HG03196 (cell line): ENCODE results near the gene TPSG1.

Experiments
- ATAC-seq: cut with Tn5 transposase; IDR thresholded peaks from one replicate; pipeline ENCODE4 v1.9.1; 2021; ENCODE audit not compliant: unreplicated experiment

TPSG1 gene

DNA sequence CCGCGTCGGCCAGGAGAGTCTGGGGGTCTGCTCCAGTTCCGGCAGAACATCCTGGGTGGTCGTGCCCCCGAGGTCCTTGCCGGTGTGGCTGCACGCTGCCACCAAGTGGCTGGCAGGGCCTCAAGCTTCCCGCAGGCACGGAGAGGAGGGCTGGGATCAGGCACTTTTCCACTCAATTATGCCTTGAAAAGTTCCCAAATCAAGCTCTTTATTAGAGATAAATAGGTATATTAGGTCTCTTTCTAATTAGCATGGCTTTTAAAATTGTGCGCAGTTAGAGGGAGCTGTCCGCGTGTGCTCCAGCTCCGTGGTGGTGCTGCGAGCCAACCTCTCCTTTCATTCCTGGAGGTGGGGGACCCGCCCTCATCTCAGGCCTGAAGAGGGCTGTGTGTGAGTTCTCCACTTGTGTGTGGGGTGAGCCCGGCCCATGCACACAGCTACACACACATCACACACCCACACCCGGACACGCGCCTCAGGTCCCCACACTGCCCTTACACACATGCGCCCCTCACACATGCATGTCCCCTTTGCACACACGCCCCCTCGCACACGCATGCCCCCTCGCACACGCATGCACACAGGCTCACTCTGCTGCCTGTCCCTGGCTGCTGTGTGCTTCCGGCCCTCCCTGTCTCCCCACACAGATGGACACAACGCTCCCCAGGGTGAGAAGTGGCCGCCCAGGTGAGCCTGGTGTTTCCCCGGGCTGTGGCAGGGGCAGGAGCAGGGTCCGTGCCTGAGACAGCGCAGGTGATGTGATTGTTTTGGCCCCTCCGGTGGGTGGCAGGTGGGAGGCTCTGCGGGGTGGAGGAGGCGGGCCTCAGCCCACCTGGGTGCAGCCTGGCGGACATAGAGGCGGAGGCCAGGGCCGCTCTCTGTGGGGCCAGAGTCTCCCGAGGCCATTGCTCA lies 43.4 kb downstream of the TPSG1 start:
- no peak for ATAC-seq

- no peak for ATAC-seq
Observed at GRCh38 chr16:1180549-1181403, 44.3 kb downstream of the TPSG1 start.

GRCh38 chr16:1178295-1178910 lies 46.7 kb downstream of the TPSG1 start:
- no peak for ATAC-seq

- ATAC-seq = no peak
Observed at GRCh38 chr16:1177750-1178149, 47.3 kb downstream of the TPSG1 start.

GRCh38 chr16:1177053-1177452 lies 48.0 kb downstream of the TPSG1 start:
- ATAC-seq = no peak

DNA sequence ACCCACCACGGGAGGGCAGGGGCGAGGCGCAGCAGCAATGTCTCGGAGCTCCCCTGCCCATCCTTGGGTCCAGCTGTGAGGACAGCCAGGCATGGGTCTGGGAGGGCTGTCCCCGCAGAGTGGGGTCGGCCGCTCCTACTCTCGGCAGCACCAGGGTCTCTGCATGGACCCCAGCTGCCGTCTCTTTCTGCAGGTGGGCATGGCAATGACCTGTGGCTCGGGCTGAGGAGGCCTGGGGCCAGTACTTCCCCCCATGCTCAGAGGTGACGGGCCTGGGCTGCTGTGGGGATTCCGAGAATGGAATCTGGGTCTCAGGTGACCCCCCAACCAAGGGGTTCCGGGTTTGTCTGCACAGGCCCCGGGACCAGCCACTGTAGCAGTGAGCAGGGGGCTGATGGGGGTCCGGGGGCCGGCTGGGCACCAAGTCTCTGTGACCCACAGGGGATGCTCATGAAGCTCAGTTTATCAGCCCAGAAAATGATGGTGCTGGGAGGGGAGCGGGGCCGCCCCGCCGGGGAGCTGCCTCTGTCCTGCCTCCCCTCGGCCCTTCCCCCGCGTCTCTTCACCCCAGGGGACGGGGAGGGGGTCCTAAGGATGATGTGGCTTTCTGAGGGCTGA lies 48.7 kb downstream of the TPSG1 start:
- ATAC-seq = no peak

DNA sequence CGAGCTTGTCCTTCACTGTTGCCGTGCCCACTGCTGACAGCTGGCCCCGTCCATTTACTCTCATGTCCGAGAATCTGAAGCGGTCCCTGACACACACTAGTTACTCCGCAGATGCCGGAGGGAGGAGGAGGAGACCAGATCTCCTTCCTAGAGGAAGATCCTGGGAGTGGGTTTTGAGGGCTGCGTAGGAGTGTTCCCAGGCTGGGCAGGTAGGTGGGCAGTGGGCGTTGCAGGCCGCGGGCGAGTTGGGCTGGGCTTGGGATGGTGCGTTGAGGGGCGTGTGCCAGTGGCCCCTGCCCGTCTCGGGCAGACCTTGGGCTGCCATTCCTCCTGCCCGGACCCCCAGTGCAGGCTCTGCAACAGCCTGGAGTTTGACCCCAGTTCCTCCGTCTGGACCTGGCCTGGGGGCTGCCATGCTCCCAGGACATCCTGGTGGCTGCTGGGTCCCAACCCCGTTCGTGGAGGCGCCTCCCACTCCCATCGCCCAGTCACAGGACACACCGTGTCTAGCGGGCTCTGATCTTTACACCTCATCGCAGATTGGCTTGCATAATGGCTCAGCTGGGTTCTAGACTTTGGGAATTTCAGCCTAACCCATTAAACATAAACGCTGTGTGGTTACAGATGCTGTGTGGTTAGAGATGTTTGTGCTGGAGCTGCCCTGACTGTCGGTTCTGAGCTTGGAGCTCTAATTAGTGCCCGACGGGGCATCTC lies 49.3 kb downstream of the TPSG1 start:
- ATAC-seq = no peak

GRCh38 chr16:1174477-1175357 lies 50.4 kb downstream of the TPSG1 start:
- ATAC-seq = no peak

DNA sequence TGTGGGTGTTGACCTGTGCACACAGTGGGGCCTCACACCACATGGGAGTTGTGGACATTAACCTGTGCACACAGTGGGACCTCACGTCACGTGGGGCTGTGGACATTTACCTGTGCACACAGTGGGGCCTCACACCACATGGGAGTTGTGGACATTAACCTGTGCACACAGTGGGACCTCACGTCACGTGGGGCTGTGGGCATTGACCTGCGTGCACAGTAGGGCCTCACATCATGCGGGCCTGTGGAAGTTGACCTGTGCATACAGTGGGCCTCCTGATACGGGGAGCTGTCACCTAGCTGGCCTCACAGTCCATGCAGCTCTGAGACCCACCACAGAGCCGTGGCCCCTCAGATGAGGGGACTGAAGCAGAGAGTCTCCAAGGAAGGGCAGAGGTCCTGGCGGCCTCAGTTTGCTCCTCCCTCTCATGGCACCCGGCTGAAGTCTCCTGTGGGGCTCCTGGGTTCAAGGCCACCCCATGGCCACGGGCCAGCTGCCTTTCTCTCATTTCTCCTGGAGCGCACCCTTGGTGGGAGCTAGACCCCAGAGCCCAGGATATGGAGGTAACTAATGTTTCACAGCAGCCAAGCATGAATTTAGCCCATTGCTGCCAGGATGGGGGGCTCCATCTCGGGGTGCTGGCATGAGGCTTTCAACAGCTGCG lies 51.1 kb downstream of the TPSG1 start:
- no peak for ATAC-seq

DNA sequence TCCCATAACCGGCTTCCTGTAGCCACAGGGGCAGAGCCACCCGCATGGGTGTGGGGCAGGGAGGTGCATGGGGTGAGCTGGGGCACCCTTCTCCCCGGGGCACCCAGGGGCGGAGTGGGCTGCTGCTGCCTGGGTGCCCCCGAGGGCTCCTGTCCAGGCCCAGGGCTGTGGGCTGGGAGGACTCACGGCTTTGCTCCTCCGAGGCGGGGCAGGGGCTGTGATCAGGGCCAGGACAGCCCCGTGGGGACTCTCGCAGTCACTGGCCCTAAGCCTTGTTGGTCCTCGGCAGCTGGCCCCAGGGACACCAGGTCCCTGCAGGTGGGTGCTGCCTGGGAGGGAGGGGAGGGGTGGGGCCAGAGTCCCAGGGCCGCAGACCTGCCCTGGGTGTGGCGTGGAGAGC lies 52.4 kb downstream of the TPSG1 start:
- ATAC-seq = no peak

- ATAC-seq = no peak
Observed at GRCh38 chr16:1171854-1172428, 53.1 kb downstream of the TPSG1 start.
